22Rv1 (cell line): ENCODE data around the gene TRUB2.

Experiments used
- H3K27ac ChIP-seq: fragments of 450-650 bp; 2 replicates; pipeline ENCODE4 v1.5.1; 2017
- CTCF ChIP-seq: fragments of 450-650 bp; IDR thresholded peaks from 2 replicates; pipeline ENCODE4 v1.5.1; 2017; ENCODE audit warnings: mild to moderate bottlenecking
- ZFX ChIP-seq: fragments of 450-650 bp; IDR thresholded peaks from 2 replicates; pipeline ENCODE4 v1.6.1; 2017; ENCODE audit warnings: antibody characterized with exemption, borderline replicate concordance

The TRUB2 gene, protein sequence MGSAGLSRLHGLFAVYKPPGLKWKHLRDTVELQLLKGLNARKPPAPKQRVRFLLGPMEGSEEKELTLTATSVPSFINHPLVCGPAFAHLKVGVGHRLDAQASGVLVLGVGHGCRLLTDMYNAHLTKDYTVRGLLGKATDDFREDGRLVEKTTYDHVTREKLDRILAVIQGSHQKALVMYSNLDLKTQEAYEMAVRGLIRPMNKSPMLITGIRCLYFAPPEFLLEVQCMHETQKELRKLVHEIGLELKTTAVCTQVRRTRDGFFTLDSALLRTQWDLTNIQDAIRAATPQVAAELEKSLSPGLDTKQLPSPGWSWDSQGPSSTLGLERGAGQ

DNA sequence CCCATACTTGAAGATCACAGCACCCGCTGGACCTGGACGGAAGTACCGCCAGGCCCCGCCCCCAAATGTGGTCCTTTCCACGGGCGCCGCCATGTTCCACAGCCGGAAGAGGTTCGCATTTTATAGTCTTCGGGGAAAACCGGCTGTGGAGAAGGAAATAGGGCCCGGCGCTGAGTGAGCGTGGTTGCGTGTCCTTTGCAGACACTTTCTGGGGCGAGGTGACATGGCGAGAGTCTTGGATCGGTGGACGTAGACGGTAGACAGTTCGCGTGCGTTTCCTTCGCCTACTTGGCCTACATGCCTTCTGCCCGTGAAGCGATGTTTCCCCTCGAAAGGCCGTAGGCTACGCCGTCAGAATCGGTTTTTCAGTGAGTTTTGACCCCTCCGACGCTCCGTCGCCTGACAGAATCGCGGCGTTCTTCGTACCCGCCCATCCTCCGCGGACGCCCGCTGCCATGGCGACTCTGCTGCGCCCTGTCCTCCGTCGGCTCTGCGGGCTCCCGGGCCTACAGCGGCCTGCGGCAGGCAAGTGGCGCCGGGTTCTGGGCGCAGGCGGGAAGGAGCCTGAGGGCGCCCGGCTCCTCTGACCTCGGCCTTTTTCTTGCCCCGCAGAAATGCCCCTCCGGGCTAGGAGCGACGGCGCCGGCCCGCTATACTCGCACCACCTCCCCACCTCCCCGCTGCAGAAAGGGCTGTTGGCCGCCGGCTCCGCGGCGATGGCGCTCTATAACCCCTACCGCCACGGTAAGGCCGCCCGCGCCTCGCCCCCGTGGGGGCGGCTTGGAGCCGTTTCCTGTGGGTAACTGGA, at the start of gene TRUB2, which contains the start of gene COQ4:
TSS of gene TRUB2 (minus strand) at position 44 of the 808 bp plus-strand sequence. CDS start at position 5, 39 bp downstream.
TSS of gene COQ4 (plus strand) at position 436 of the 808 bp plus-strand sequence. CDS start at position 456, 20 bp downstream.
- TF ChIP-seq CTCF (no peak), ZFX (no peak)

DNA sequence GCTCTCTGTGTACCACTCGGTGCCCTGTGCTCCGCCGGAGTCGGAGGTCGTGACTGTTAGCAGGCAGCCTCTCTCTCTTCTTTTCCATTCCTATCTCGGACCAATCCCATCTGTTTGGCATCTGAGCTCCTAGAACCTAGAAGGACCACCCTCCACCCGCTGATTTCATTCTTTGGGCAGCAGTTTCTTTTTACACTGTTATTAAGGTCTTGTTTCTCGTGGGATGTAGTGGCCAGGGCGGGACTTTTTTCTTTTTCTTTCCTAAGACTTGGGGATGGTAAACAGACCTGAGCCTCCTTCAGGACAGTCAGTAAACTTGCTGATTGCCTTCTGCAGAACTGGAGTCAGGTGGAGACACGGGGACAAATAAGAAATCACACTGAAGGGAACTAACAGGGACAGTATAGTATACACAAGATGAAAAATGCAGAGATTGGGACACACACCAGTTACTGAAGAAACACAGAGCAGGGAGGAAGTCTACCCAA, 49.4 kb upstream of the TRUB2 start:
- TF ChIP-seq ZFX (no peak), CTCF (no peak)
- H3K27ac ChIP-seq = peak overlapping the region; percentile 65

More for the DNA sequence above, at the start of gene TRUB2, which contains the start of gene COQ4:
- peak within 1 kb of the TSS; percentile 92 for H3K27ac ChIP-seq

- TF ChIP-seq CTCF = peak; percentile 13; the same call in 1 of the 2 replicates
- TF ChIP-seq ZFX = no peak
These were observed 48.7 kb upstream of the TRUB2 start, which contains the start of gene URM1 for GRCh38 chr9:128370752-128371629. Gene URM1, plus strand, starts transcription at chr9:128371374. Its CDS starts 7 bp downstream, at chr9:128371381.

GRCh38 chr9:128370367-128370751, 48.1 kb upstream of the TRUB2 start:
- peak overlapping the region; percentile 65 for H3K27ac ChIP-seq
- TF ChIP-seq CTCF = no peak

More at GRCh38 chr9:128370752-128371629, 48.7 kb upstream of the TRUB2 start, which contains the start of gene URM1:
- H3K27ac ChIP-seq = peak within 1 kb of the TSS; percentile 65

GRCh38 chr9:128369024-128369706, 46.9 kb upstream of the TRUB2 start:
- no peak overlapping the region for H3K27ac ChIP-seq
- no peak for TF ChIP-seq ZFX
- TF ChIP-seq CTCF = no peak

DNA sequence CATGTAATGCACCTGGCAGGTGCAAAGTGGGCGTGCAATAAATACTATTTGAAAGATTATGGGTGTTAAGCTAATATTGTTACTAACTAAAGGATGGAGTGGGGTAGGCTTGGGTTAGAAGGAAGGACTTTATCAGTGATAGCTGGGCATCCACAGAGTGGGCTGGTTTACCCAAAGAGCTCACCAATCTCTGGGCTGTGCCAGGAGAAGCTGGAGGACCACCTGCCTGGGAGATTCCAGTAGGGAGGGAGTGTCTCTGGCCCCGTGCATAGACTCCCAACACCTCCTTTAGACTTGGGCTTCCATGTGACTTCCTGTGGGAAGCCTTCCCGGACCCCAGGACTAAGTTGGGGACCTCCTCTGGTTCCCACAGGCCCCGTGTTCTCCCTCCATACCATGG, 43.3 kb upstream of the TRUB2 start:
- TF ChIP-seq CTCF (no peak), ZFX (no peak)
- no peak overlapping the region for H3K27ac ChIP-seq
